ENCODE measurements around the gene BEND6. TPM values are rescaled to one million over a fixed set of nuclear protein-coding genes. Genes with fewer than 3 reads are reported as not detected.
"Not testable (repeated sequence)": the region's sequence is repeated elsewhere in the genome, so short reads cannot be mapped to it uniquely, and the experiment has no call there.

Gene BEND6
- total and polyA plus RNA-seq, 2 of the 13 experiments (the other 11 are each of a cell fraction or from before 2014, with no cell fraction given) = 0.20 to 0.21 TPM

DNA sequence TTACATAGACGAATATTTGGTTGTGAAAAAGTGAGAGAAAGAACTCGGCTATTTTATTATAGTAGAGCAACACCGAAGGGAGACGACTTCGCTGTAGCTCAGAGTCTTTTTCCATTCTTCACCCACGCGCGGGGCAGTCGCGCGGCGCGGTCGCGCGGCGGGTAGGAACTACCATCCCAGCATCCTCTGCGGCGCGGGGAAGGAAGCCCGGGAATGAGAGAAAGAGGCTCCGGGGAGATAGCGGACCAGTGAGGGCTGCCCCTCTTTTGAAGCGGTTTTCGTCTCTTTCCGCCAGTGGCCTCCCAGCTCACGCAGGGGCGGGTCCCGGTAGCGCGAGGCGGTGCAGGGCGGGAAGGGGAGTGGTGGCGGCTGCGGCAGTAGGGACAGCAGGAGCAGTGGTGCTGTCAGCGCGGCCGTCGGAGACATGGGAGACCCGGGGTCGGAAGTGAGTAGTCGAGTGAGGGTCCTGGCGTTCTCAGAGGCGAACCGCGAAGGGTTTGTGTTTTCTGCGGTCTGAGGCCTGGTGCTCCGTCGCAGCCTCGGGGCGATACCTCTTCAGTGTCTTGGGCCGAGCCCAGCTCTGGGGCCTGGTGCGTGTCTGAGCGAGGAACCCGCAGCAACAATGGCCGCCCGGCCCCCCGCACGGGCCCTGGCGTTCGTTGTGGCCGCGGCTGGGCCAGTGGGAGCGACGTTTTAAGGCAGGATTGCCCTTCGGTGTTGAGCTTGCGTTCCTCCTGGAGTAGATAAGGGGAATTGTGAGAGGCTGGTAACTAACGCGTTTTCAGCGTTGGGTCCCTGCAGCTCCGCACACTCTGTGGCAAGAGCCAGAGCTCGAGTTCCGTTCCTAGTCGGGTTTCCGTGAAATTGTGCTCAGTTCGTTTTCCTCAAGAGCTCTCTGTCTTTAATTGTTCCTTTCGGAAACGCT is 91.7 kb downstream of the BEND6 start, which contains the start of gene KIAA1586 (continued):
- peak; percentile 71; the same call in 1 of the 2 replicates for TF ChIP-seq ZNF431 (CRISPR knock-in tag; IDR thresholded peaks at IDR 0.05; ENCODE audit: borderline replicate concordance, low read depth)
- peak; percentile 43; the same call in 1 of the 2 replicates for TF ChIP-seq ZNF788 (CRISPR knock-in tag; IDR thresholded peaks at IDR 0.05; ENCODE audit: borderline replicate concordance)
- TF ChIP-seq SPEN (CRISPR knock-in tag; IDR thresholded peaks at IDR 0.05; ENCODE audit: low read depth) = peak; percentile 85
- peak; percentile 16; the same call in 1 of the 2 replicates for TF ChIP-seq FOXA3 (CRISPR knock-in tag; IDR thresholded peaks at IDR 0.05)
- TF ChIP-seq, protein P1, sequence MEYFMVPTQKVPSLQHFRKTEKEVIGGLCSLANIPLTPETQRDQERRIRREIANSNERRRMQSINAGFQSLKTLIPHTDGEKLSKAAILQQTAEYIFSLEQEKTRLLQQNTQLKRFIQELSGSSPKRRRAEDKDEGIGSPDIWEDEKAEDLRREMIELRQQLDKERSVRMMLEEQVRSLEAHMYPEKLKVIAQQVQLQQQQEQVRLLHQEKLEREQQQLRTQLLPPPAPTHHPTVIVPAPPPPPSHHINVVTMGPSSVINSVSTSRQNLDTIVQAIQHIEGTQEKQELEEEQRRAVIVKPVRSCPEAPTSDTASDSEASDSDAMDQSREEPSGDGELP (IDR thresholded peaks at IDR 0.05; ENCODE audit: borderline replicate concordance, low read depth) = peak; percentile 12; the same call in 1 of the 2 replicates
- 0 out of 2 replicates have a peak, but pooled peaks have one; percentile 27 for TF ChIP-seq ZBTB42 (CRISPR knock-in tag; IDR thresholded peaks at IDR 0.05)
- 0 out of 2 replicates have a peak, but pooled peaks have one; percentile 24 for TF ChIP-seq ZKSCAN8 (CRISPR knock-in tag; IDR thresholded peaks at IDR 0.05; ENCODE audit: borderline replicate concordance)
- TF ChIP-seq, protein P2, sequence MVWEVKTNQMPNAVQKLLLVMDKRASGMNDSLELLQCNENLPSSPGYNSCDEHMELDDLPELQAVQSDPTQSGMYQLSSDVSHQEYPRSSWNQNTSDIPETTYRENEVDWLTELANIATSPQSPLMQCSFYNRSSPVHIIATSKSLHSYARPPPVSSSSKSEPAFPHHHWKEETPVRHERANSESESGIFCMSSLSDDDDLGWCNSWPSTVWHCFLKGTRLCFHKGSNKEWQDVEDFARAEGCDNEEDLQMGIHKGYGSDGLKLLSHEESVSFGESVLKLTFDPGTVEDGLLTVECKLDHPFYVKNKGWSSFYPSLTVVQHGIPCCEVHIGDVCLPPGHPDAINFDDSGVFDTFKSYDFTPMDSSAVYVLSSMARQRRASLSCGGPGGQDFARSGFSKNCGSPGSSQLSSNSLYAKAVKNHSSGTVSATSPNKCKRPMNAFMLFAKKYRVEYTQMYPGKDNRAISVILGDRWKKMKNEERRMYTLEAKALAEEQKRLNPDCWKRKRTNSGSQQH (CRISPR knock-in tag; IDR thresholded peaks at IDR 0.05; ENCODE audit: low read depth) = peak; percentile 72; the same call in 1 of the 2 replicates
- TF ChIP-seq TEAD3 (CRISPR knock-in tag; optimal IDR thresholded peaks at IDR 0.05; ENCODE audit: borderline replicate concordance) = peak; percentile 76
- 0 out of 2 replicates have a peak, but pooled peaks have one; percentile 54 for TF ChIP-seq ZNF619 (CRISPR knock-in tag; IDR thresholded peaks at IDR 0.05)
- peak; percentile 57; the same call in 1 of the 2 replicates for TF ChIP-seq KDM1A (CRISPR knock-in tag; IDR thresholded peaks at IDR 0.05)
- TF ChIP-seq STAT5B (CRISPR knock-in tag; IDR thresholded peaks at IDR 0.05) = peak; percentile 86; the same call in 1 of the 2 replicates
- peak; percentile 81; the same call in 1 of the 2 replicates for TF ChIP-seq KLF9 (CRISPR knock-in tag; IDR thresholded peaks at IDR 0.05; ENCODE audit: low read depth)
- TF ChIP-seq ZNF350 (CRISPR knock-in tag; IDR thresholded peaks at IDR 0.05; ENCODE audit: borderline replicate concordance, low read depth) = peak; percentile 74; the same call in 1 of the 2 replicates
- TF ChIP-seq, protein P3, sequence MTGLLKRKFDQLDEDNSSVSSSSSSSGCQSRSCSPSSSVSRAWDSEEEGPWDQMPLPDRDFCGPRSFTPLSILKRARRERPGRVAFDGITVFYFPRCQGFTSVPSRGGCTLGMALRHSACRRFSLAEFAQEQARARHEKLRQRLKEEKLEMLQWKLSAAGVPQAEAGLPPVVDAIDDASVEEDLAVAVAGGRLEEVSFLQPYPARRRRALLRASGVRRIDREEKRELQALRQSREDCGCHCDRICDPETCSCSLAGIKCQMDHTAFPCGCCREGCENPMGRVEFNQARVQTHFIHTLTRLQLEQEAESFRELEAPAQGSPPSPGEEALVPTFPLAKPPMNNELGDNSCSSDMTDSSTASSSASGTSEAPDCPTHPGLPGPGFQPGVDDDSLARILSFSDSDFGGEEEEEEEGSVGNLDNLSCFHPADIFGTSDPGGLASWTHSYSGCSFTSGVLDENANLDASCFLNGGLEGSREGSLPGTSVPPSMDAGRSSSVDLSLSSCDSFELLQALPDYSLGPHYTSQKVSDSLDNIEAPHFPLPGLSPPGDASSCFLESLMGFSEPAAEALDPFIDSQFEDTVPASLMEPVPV (CRISPR knock-in tag; IDR thresholded peaks at IDR 0.05) = peak; percentile 75
- peak; percentile 76 for TF ChIP-seq CREM (IDR thresholded peaks at IDR 0.05)
- TF ChIP-seq CREM (CRISPR knock-in tag; IDR thresholded peaks at IDR 0.05); SP1 (IDR thresholded peaks at IDR 0.05): not testable (repeated sequence)
- peak; percentile 83; the same call in 1 of the 2 replicates for TF ChIP-seq ZNF274 (CRISPR knock-in tag; IDR thresholded peaks at IDR 0.05)
- TF ChIP-seq FOXC1 (CRISPR knock-in tag; IDR thresholded peaks at IDR 0.05; ENCODE audit: borderline replicate concordance) = peak; percentile 30; the same call in 1 of the 2 replicates
- TF ChIP-seq ZNF232 (CRISPR knock-in tag; IDR thresholded peaks at IDR 0.05; ENCODE audit: borderline replicate concordance) = peak; percentile 85; the same call in 1 of the 2 replicates
- TF ChIP-seq SP1 (CRISPR knock-in tag; IDR thresholded peaks at IDR 0.05) = peak; percentile 81
- TF ChIP-seq REL (CRISPR knock-in tag; conservative IDR thresholded peaks at IDR 0.05) = peak; percentile 92
- peak; percentile 75; the same call in 1 of the 2 replicates for TF ChIP-seq NFKB2 (CRISPR knock-in tag; IDR thresholded peaks at IDR 0.05; ENCODE audit: borderline replicate concordance)
- peak; percentile 90 for TF ChIP-seq HOXA9 (CRISPR knock-in tag; IDR thresholded peaks at IDR 0.05; ENCODE audit: borderline replicate concordance)
- 0 out of 2 replicates have a peak, but pooled peaks have one; percentile 67 for TF ChIP-seq ZNF138 (CRISPR knock-in tag; IDR thresholded peaks at IDR 0.05; ENCODE audit: low read depth)
- TF ChIP-seq ELF3 (CRISPR knock-in tag; IDR thresholded peaks at IDR 0.05) = peak; percentile 78; the same call in 1 of the 2 replicates
